ENCODE measurements around the gene EPB41L4B.
"Not testable (repeated sequence)": the region's sequence is repeated elsewhere in the genome, so short reads cannot be mapped to it uniquely, and the experiment has no call there.

Gene EPB41L4B

DNA sequence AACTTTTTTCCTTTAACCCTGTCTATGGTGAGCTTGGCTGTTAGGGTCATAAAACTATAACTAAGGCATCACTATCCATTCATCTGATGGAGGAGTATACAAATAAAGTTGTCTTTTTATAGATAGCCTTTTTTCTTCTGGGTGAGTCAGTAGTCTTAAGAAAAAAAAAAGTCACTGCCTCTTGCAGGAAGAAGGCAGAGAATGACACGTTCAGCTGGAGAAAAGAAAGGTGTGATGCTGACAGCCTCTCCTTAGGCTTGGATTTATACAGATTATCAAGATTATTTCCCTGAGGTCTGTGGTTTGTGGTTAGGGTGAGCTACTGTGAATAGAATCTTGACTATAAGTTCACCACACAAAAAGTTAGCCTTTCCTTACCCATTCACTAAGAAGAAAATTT lies 23.0 kb downstream of the EPB41L4B start:
- DNase-seq (ENCODE audit: low read depth) = peak; percentile 88

DNA sequence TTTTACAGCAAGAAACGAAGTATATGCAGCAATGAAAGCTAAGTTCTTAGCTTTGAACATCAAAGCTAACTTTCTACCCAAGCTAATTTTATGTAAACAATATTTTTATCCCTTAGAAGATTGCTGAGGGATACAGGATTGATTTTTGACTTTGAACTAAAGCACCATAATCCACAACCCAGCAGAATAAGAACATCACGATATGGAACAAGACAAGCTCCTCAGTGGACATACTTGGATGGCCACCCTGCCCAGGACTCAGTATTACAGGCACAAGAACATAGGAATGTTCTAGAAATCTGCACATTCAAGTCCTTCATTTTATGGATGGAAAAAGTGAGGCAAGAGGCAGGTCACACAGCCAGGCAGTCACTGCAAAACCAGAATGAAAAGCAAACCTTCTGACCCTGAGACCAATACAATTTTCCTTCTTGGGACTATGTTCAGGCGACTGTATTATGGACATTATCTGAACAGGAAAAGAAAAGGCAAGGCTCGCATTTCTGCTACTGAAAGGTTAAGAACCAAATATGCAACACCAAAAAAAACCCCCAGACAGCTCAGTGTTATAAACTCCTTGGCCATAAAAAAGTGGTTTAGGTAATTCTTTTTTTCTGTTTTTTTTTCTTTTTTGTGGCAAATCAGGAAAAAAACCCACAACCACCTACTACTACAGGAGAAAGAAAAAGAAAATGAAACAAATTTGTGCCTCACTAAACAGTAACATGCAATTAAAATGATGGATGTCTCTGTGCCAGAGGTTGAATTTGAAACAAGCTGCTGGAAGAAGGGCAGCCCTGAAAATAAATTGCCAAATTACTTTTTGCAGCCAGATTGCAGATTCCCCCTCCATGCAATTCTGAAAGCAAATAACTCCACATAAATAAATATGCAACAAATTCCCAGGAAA lies 25.4 kb downstream of the EPB41L4B start:
- no peak for DNase-seq (ENCODE audit: low read depth)

DNA sequence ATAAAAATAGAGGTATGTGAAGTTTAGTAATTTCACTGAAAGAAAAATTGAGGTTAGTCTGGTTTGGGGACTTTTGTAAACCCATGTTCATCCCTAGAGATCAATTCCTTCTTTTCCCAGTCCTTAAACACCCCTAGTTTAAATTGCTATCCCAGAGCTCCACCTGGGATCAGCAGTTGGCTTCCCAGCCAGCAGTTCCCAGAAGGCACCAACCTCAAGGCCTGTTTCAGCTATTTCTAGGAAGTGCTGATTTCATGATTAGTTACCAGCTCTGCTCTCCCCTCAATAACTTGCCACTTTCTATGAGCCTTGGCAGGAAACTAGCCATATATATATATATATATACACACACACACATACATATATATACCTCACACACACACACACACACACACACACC lies 30.5 kb downstream of the EPB41L4B start:
- no peak for DNase-seq (ENCODE audit: low read depth)

GRCh38 chr9:109289931-109290330 lies 30.9 kb downstream of the EPB41L4B start:
- DNase-seq (ENCODE audit: low read depth) = no peak

- no peak for DNase-seq (ENCODE audit: low read depth)
Measured at GRCh38 chr9:109289186-109289585, 31.7 kb downstream of the EPB41L4B start.

- DNase-seq (ENCODE audit: low read depth) = no peak
Measured at GRCh38 chr9:109286981-109287380, 33.9 kb downstream of the EPB41L4B start.

DNA sequence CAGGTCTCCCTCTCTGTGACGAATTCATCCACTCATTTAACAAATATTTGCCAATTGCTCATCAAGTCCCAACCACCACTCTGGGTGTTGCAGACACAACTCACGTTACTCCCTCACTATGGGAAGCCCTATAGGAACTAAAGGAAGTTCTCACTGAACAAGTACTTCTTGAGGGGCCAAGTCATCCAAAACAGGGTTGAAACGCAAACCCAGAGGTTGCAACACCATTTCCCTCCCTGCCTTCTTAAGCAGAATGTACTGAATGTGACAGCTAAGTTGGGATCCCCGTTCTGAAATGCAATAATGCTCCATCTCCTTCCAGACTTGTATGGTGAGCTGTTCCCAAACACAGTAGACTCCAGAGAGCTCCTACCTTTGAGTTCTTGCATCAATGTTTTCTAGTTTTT lies 34.3 kb downstream of the EPB41L4B start:
- peak; percentile 91 for DNase-seq (ENCODE audit: low read depth)

- DNase-seq (ENCODE audit: low read depth) = not testable (repeated sequence)
Measured at GRCh38 chr9:109283672-109284071, 37.2 kb downstream of the EPB41L4B start.

DNA sequence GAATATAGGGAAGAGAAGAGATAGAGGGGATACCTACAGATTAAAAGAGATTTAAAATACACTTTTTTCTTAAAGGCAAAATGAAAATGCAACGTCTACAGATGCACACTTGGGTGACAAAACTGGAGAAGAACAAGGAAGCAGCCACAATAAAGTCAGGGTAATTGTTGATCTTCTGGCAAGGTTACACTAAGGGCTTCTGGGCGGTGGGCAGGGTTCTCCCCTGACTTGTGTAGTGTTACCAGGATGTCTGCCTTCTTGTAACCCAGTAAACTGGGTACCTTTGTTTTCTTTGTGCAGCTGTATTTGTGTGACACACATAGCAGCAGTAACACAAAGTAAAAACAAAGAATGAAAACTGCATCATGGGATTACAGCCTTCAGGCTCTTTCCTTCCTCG lies 37.8 kb downstream of the EPB41L4B start:
- DNase-seq (ENCODE audit: low read depth) = no peak

DNA sequence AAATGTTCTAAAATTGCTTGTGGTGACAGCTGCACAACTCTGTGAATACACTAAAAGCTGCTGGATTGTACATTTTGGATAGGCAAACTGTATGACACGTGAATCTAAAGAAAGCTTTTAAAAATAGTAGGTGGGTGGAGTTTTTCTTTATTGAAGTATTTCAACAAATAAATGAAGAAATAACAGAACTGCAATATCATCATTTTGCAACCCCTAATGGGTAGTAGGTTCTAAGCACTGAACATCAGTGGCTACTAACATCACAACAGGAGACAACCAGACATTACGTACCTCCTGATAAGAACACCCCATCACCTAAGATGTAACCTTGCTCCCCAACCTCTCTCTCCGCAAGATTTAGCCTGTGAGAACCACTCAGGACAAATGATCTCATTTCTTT lies 38.6 kb downstream of the EPB41L4B start:
- no peak for DNase-seq (ENCODE audit: low read depth)

DNA sequence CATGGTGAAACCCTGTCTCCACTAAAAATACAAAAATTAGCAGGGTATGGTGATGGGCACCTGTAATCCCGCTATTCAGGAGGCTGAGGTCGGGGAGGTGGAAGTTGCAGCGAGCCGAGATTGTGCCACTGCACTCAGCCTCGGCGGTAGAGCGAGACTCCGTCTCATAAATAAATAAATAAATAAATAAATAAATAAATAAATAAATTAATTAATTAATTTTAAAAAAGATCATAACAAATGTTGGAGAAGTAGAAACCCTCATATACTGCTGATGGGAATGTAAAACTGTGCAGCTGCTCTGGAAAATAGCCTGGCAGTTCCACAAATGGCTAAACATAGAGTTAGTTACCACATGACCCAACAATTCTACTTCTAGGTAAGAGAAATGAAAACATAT lies 39.3 kb downstream of the EPB41L4B start:
- DNase-seq (ENCODE audit: low read depth) = no peak

DNA sequence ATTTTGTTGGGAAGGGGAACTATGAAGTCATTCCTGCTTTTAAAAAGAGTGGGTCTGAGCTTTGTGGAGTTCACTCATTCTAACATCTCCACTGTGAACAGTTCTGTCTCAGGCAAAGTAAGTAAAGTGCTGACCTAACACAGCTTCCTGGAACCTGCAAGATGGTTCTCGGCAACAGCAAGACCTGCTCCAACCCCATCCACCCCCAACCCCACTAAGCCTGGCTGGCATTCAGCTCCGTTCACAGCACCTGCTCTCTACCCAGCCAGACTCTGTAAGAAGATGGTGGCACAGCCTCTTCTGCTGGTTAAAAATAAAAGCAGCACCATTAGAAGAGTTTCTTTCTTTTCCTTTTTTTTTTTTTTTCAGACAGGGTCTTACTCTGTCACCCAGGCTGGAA lies 42.0 kb downstream of the EPB41L4B start:
- DNase-seq (ENCODE audit: low read depth) = no peak

DNA sequence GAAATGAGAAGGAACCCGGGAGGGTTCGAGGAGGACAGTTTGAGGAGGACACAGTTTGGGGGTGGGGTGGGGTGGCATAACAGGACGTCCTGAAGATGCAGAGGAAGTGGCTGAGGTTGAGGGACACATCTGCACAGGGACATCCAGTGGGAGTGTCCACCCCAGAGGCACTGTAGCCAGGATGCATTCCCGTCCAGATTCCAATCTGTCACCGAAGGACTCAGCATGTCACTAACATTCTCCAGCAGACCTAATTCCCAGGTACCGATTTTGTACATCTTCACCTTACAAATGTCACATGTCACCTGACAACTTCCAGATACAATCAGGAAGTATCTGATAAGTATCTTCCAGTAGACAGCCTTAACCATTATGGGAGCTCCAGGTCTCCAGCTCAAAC lies 42.6 kb downstream of the EPB41L4B start:
- no peak for DNase-seq (ENCODE audit: low read depth)

- no peak for DNase-seq (ENCODE audit: low read depth)
Measured at GRCh38 chr9:109277451-109277850, 43.4 kb downstream of the EPB41L4B start.

DNA sequence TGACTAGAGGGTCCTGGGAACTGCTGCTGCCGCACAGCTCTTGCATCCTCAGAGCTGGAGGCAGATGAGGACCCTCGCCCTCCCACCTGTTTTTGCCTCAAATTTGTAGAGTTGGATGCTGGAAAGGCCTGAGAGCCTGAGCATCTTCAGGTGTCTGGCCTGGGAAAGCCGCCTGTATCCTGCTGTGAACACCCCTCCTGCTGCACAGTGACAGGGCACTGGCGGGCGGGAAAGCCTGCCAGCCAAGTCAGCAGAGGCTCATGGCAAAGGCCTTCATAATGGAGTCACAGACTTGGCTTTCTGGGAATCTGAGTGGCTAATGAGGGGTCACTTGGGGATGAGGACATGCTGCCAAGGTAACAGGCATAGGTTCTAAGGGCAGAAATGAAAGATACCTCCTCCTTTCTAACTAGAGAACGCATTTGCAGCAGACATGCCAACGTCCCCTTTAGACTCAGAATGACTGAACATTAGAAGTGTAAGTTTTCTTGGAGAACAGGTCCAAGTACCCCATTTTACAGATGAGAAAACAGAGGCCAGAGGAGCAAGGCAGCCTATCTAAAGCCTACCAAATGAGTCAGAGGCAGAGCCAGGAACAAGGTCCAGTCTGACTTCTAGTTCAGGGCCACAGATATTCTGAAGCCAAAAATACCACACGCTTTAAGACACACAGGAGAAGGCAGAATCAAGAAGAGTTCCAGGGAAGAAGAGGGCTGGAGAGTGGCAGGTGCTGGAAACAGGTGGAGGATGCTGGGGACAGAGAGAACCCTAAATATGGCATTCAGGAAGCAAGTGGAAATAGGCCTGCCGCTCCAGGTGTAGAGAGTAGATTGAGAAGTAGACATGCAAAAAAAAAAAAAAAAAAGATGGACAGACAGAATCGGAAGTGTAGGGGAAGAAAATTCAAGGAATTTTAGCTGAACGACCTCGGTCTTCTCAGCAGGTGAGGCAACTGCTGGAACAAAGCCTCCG lies 44.1 kb downstream of the EPB41L4B start:
- DNase-seq (ENCODE audit: low read depth) = no peak

GRCh38 chr9:109274884-109275730 lies 45.8 kb downstream of the EPB41L4B start:
- no peak for DNase-seq (ENCODE audit: low read depth)

DNA sequence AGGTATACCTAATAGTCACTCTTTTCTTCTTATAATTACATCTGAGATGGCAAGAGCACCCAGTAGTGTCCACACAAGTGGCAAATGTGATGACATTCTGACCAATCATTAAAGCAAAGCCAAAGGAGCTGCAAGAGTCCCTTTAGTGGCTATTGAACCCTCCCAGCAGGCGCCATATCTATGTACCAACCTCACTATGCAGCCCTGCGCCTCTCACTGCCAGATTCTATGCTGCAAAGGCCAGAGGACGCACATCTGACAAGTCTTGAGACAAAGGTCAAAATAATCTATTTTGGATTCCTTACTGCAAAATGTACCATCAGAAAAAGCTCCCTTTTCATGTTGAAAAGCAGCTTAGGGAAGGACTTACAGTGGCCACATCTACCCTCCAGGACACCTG lies 47.0 kb downstream of the EPB41L4B start:
- no peak for DNase-seq (ENCODE audit: low read depth)

- DNase-seq (ENCODE audit: low read depth) = no peak
Measured at GRCh38 chr9:109272745-109273144, 48.1 kb downstream of the EPB41L4B start.

GRCh38 chr9:109272045-109272444 lies 48.8 kb downstream of the EPB41L4B start:
- DNase-seq (ENCODE audit: low read depth) = no peak

- no peak for DNase-seq (ENCODE audit: low read depth)
Measured at GRCh38 chr9:109270971-109271925, 49.6 kb downstream of the EPB41L4B start.

- DNase-seq (ENCODE audit: low read depth) = no peak
Measured at GRCh38 chr9:109270441-109270840, 50.4 kb downstream of the EPB41L4B start.

All from ELR (cell line).